Activated CD4-positive, alpha-beta T cell treated with anti-CD3 and anti-CD28 coated beads, Interleukin-2, amount 50 U/mL, for 4 hours (primary cell): ENCODE measurements around the gene HADHB.

ENCODE experiments used
- DNase-seq, 2 experiments: peaks; one replicate each; pipeline ENCODE4 v3.0.0-alpha.2; 2020

The HADHB gene

GRCh38 chr2:26244309-26245230 is at the start of gene HADHB, which contains the start of gene HADHA:
TSS of gene HADHB (plus strand) at chr2:26244939. CDS start at chr2:26254255, 9,316 bp downstream.
TSS of gene HADHA (minus strand) at chr2:26244632. CDS start at chr2:26244596, 36 bp downstream.
- peak; percentile 76 to 81 for DNase-seq

DNA sequence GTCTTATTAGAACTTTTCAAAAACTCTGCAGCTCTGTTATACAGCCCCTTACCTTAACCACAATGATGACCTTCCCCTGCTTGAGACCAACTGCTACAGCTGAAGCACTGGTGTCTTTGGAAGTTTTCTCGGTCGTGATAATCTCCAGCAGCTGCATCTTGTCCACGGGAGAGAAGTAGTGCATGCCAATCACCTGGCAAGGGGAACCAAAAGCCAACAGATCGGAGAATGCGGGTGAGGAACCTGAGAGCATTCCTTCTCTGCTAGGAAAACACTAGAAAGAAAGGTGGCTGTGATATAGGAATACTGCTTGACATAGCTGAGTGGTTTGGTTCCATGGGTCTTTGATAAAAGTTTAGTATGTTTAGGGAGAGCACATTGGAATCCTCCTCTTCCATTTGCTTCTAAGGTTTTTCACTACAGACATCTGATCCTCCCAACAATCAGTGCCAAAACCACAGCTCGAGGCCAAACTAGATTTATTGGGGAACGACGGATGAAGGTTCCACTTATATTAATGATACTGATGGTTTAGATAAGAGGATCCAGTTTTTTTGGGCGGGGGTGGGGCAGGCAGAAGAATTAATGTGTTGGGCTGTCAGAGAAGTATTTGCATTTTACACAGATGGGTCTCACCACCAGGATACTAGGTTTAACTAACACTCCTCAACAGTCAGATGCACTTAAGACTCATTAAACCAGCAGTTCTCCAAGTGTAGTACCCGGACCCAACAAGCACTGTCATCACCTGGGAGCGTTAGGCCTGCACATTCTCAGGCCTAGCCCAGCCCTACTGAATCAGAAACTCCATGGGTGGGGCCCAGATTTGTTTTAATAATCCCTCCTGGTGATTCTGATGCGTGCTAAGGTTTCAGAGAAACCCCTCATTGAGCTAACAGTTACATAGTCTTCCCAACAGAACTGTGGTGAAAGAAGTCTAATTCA is 49.4 kb upstream of the HADHB start:
- no peak for DNase-seq

DNA sequence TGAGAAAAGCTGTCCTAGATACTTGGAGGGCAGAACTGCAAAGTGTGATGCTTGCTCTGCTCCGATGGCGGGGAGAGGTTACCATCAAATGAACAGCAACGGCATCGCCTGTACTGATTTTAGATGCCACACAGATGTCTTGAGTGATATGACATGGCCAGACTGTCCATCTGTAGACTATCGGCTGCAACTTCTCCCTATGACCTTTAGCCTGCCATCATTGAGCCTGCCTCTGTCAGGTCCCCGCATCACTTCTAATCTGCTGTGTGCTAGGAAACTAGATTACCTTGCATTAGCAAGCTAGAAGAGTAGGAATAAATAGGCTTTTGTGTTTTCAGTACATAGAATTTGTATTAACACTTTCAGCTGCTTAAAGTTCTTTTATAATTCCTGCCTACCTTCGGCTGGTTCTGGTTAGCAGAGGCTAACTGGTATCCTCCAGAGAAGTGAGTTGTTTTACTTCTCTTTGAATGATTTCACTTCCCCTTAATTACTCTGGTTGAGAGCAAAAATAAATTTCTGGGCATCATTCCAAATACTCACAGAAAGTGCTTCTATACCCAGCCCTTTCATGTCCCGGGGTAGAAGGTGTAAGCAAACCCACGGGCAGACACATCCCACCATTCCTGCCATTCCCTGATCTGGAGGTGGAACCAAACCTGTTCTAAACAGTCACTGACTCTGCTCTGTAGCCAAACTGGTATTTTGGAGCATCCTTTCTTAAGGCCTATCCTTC is 47.9 kb upstream of the HADHB start:
- DNase-seq = no peak

GRCh38 chr2:26197516-26197915 is 47.2 kb upstream of the HADHB start:
- no peak for DNase-seq

GRCh38 chr2:26202981-26203490 is 41.7 kb upstream of the HADHB start:
- DNase-seq = no peak

DNA sequence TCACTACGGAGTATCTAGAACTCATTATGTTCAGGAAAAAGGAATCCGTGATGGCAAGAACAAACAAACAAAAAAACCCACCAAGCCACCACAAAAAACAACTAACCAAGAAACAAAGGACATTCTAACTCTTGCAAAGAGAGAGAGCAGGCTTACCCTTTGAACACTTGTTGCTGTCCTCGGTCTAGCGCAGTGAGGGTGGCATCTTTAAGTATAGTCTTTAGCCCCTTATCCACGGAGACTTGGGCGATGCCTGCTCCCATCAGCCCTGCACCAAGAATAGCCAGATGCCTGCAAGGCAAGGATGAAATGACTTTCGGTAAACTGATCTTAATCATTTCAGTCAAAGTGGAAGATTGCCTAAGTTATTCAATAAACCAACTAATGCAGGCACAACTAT is 40.8 kb upstream of the HADHB start:
- DNase-seq = no peak

DNA sequence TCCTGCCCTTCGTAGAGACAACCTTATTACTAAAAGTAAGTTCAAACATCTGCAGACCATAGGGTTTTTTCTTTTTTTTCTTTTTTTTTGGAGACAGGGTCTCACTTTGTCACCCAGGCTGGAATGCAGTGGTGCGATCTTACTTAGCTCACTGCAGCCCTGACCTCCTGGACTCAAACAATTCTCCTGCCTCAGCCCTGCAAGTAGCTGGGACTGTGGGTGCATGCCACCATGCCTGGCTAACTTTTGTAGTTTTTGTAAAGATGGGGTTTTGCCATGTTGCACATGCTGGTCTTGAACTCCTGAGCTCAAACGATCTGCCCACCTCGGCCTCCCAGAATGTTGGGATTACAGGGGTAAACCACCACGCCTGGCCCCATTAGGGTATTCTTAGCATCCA is 32.7 kb upstream of the HADHB start:
- DNase-seq = no peak

DNA sequence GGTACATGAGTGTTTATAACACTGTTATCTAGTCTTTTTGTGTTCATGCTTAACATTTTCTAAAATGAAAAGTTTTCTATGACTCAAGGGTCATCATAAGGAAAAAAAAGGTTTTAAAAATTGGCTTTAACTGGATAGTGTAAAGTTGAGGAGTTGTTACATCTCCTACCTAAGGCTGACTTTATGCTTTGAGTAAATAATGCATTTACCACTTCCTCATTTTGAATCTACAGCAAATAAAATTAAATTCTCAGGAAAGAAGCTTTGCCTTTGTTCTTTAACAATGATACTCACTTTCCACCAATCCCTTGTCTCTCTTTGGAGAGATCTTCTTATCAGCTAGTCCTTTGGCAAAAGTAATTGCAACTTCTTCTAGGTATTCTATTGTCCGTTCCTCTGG is 30.0 kb upstream of the HADHB start:
- DNase-seq = no peak

- no peak for DNase-seq
Measured at GRCh38 chr2:26215833-26216232, 28.9 kb upstream of the HADHB start.

DNA sequence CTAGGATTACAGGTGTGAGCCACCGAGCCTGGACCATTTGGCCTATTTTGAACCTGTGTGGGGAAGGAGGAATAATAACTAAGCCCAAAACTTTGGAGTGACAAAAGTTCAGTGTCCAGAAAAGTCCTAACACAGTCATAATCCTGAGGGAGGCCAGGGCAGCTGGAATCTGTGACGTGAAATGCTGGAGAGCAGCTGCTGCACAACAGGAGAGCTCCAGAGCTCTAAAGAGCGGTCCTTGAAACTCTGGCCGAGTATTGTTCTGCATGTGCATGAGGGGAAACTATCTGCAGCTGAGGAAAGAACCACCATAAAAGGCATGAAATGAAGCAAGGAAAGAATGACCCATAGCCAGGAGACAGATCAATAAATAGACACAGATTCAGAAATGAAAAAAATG is 28.2 kb upstream of the HADHB start:
- DNase-seq = no peak

- no peak for DNase-seq
Measured at GRCh38 chr2:26217720-26218119, 27.0 kb upstream of the HADHB start.

- DNase-seq = no peak
Measured at GRCh38 chr2:26223018-26223417, 21.7 kb upstream of the HADHB start.

GRCh38 chr2:26224095-26224494 is 20.6 kb upstream of the HADHB start:
- no peak for DNase-seq

GRCh38 chr2:26229595-26229994 is 15.1 kb upstream of the HADHB start:
- no peak for DNase-seq

DNA sequence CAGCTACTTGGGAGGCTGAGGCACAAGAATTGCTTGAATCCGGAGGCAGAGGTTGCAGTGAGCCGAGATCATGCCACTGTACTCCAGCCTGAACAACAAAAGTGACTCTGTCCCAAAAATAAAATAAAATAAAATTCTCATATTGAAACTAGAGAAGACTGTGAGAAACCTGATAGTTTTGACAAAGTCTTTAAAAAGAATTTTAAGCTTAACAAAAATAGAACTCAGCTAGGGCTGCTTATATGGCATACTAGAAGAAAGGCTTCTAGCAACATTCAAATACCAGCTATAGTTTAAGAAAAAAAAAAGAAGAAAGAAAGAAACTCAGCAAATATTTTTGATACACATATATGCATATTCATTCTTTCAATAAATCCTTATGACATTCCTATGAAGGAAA is 13.9 kb upstream of the HADHB start:
- DNase-seq = no peak

DNA sequence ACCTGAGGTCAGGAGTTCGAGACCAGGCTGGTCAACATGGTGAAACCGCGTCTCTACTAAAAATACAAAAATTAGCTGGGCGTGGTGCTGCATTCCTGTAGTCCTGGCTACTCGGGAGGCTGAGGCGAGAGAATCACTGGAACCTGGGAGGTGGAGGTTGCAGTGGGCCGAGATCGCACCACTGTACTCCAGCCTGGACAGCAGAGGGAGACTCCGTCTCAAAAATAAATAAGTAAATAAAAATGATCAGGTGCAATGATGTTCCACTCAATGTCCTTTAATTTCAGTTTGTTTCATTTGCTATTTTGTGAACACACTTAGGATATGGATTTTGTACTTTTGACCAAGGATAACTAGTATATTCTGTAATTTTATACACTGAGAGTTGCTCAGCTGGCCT is 9.7 kb upstream of the HADHB start:
- no peak for DNase-seq

- no peak for DNase-seq
Measured at GRCh38 chr2:26237868-26238267, 6.9 kb upstream of the HADHB start.

DNA sequence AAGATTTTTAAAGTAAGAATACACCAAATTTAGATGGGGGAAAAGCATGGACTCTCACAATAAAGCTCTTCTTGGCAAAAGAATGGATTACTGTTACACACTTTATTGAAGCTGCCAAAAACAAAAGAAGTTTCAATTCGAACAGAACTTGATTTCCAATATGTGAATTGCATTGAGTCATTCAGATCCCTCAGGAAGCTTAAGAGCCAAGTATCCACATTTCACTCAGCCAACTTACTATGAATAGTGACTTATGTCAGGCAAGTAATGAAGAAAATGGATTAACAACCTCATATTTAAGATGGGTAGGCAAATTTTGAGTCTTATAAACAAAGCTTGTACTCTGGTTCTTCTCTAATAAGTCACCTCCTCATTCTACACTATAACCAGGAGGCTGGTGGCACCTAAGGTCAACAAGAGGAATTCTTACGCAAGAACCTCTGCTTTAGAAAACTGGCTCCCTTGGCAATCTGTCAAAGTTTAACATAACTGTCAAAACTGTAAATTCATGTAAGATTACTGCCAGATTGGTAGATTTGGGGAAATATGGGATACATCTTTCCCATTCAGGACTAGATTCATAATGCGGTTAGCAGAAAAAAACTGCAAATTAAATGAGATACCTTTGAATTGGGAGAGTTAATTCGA is 6.3 kb upstream of the HADHB start:
- no peak for DNase-seq

DNA sequence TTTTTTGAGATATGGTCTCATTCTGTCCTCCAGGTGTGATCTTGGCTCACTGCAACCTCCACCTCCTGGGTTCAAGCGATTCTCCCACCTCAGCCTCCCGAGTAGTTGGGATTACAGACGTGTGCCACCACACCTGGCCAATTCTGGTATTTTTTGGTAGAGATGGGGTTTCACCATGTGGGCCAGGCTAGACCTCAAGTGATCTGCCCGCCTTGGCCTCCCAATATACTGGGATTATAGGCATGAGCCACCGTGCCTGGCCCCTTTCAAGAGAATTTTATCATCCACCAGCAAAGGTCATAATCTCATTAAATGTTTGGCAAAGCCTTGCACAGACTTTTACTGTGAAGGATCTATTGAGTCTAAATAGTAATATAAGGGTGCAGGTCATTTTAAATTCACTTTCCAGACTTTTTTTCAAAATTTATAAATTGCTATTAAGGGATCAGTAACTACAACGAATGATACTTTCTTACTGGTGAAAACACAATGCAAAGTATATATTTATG is 2.8 kb upstream of the HADHB start:
- no peak for DNase-seq

DNA sequence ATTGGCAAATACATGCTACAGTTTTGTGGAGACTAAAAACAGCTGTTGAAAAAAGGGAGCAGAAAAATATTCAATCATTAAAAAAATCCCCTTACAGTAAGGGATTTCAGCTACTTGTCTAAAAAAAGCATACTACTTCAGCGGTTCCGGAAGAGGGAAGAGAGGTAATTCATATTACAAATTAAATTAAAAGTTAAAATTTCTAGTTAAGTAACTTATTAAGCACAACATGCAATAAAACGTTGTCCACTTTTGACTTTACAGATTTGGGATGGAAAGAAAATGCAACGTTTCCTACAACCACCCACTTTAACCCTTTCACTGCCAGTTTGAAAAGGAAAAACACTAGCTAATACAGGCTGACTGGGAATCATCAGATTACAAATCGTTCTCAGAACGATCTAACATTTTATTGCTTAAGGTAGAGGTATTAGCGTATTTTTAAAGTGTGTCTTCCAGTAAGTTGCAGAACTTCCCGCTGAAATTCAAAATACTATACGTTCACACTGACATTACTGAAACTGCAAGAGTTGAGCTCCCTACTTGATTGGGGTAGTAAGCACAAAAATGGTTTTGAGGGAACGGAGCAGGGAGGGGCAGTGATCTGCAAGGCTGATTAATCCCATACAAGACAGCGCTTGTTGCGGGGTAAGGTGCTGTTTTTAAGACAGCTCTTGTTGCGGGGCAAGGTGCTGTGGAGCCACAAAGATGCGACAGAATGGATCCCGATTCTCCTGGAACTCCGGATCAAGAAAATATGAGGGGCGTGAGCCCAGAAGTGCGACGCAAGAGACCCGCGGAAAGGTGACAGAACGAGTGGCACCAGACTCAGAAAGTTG is 1.1 kb upstream of the HADHB start:
- DNase-seq = no peak

- DNase-seq = peak; percentile 54 to 62
Measured at GRCh38 chr2:26245231-26245732, 543 bp downstream of the HADHB start.
